H1 (cell line): Measurements from ENCODE around the gene NRN1. TPM values are rescaled to one million over a fixed set of nuclear protein-coding genes. Genes with fewer than 3 reads are reported as not detected.

Experiments
- KDM1A ChIP-seq: fragments of 200-600, 300-600 bp; sonication (generic); IDR thresholded peaks from 2 replicates; pipeline ENCODE4 v1.7.1; 2016; ENCODE audit warnings: mild to moderate bottlenecking, low read length, borderline replicate concordance
- polyA plus RNA-seq, 7 experiments: library from polyadenylated mRNA; depleted of rRNA in 3 of 7; stranded (reverse) in 5 of 7; unstranded in 2 of 7; fragments of >200 nt in 5 of 7; fragments of 200-250 nt in 2 of 7; gene quantifications; 1 replicate in 5 of 7; 2 replicates in 1 of 7; 4 replicates in 1 of 7; pipeline versions ENCODE4 v1.2.1 to v1.2.3, GENCODE V29; 2011 to 2013; ENCODE audit warnings: missing spikeins in 2 of 7, mixed read lengths in 2 of 7
- total RNA-seq: library from RNA; stranded (reverse); fragmentation: NEBNext Ultra II Directional; extraction: Animal tissue kit (Norgen Biotek cat#: 25700); gene quantifications from 2 replicates; pipeline ENCODE4 v1.2.1, GENCODE V29; 2021

The NRN1 gene
- total and polyA plus RNA-seq, 2 of the 8 experiments (the other 6 are each of a cell fraction or from before 2014, with no cell fraction given) = 0.06 to 0.26 TPM

- TF ChIP-seq KDM1A = no peak
- TF ChIP-seq, all 59 proteins: peak for 0
Observed at GRCh38 chr6:5960456-5960855, 46.3 kb downstream of the NRN1 start (continued).
